Neural cell (in vitro differentiated cells): ENCODE measurements around the gene SLC22A8.

Source experiments
- EP300 ChIP-seq: fragments of 450-650 bp; conservative IDR thresholded peaks from 2 replicates; pipeline ENCODE4 v1.6.1; 2014; ENCODE audit warnings: antibody characterized with exemption, mild to moderate bottlenecking, moderate library complexity; ENCODE audit not compliant: poor library complexity, severe bottlenecking
- MXI1 ChIP-seq: fragments of 450-650 bp; conservative IDR thresholded peaks from 2 replicates; pipeline ENCODE4 v1.6.1; 2014; ENCODE audit warnings: antibody characterized with exemption, mild to moderate bottlenecking; ENCODE audit not compliant: poor library complexity, severe bottlenecking
- SMC3 ChIP-seq: fragments of 450-650 bp; conservative IDR thresholded peaks from 2 replicates; pipeline ENCODE4 v1.6.1; 2014; ENCODE audit warnings: antibody characterized with exemption, mild to moderate bottlenecking, moderate library complexity; ENCODE audit not compliant: poor library complexity
- TAF1 ChIP-seq: IDR thresholded peaks from 2 replicates; pipeline ENCODE4 v1.6.1; 2012; ENCODE audit warnings: low read depth
- TF ChIP-seq, protein P1 (sequence below): fragments of 450-650 bp; IDR thresholded peaks from 2 replicates; pipeline ENCODE4 v1.5.1; 2014; ENCODE audit warnings: antibody characterized with exemption, mild to moderate bottlenecking, moderate library complexity; ENCODE audit not compliant: poor library complexity, severe bottlenecking

DNA sequence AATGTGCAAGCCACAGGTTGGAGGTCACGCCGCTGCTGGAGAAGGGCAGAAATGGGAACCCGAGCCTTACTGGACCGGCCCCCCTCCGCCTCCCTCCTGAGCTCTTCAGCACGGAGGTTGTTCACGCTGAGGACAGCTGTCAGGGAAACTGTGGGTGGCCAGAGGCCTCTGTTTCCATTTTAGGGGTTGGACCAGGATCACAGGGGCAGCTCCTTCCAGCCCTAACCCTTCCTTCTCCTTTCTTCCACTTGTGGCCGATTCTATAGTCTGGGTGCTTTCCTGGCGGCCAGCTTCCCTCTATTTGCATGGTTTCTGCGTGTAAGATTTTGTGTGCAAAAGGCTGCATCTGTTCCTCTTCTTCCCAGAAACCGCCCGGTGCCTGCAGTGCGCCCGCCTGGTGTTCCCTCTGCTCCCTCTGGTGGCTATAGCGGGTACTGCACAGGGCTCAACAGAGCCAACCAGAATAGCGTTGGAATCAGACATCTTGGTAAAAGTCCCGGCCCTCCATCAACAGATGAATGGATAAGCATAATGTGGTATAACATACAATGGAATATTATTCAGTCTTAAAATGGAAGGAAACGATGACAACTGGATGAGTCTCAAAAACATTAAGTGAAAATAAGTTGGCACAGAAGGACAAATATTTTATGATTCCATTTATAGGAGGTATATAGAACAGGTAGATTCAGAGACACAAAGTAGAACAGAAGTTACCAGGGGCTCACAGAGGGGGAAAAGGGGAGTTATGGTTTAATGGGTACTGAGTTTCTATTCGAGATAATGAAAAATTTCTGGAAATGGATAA, 8.4 kb upstream of the SLC22A8 start:
- TF ChIP-seq, protein P1, sequence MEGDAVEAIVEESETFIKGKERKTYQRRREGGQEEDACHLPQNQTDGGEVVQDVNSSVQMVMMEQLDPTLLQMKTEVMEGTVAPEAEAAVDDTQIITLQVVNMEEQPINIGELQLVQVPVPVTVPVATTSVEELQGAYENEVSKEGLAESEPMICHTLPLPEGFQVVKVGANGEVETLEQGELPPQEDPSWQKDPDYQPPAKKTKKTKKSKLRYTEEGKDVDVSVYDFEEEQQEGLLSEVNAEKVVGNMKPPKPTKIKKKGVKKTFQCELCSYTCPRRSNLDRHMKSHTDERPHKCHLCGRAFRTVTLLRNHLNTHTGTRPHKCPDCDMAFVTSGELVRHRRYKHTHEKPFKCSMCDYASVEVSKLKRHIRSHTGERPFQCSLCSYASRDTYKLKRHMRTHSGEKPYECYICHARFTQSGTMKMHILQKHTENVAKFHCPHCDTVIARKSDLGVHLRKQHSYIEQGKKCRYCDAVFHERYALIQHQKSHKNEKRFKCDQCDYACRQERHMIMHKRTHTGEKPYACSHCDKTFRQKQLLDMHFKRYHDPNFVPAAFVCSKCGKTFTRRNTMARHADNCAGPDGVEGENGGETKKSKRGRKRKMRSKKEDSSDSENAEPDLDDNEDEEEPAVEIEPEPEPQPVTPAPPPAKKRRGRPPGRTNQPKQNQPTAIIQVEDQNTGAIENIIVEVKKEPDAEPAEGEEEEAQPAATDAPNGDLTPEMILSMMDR = peak; percentile 92
- TF ChIP-seq TAF1 (no peak), MXI1 (no peak), SMC3 (peak; percentile 97), EP300 (no peak)
